HL-60 (cell line): ENCODE measurements around the gene DENND4A.

Experiments used
- DNase-seq, 2 experiments: peaks; one replicate each; pipeline ENCODE4 v3.0.0-alpha.2; 2010 to 2020; ENCODE audit warnings: low read depth in 1 of 2, low spot score in 1 of 2
- H3K27ac ChIP-seq: fragments of 250-450 bp; sonication (Bioruptor Pico); replicated peaks from 2 replicates; pipeline ENCODE4 v1.5.1; 2020; ENCODE audit warnings: mild to moderate bottlenecking, moderate library complexity
- H3K27me3 ChIP-seq: fragments of 250-450 bp; sonication (Bioruptor Pico); 2 replicates; pipeline ENCODE4 v1.5.1; 2021; ENCODE audit warnings: mild to moderate bottlenecking, moderate library complexity; ENCODE audit not compliant: insufficient read depth, poor library complexity, severe bottlenecking
- H3K4me3 ChIP-seq: replicated peaks from 2 replicates; pipeline ENCODE4 v1.5.1; 2011; ENCODE audit warnings: mild to moderate bottlenecking, control low read depth, low read length; ENCODE audit not compliant: insufficient read depth
- CTCF ChIP-seq: IDR thresholded peaks from one replicate; pipeline ENCODE4 v1.5.1; 2011; ENCODE audit warnings: low read length, control low read depth, inconsistent platforms; ENCODE audit not compliant: insufficient read depth
- GABPA ChIP-seq: IDR thresholded peaks from 2 replicates; pipeline ENCODE4 v1.6.1; 2012; ENCODE audit warnings: low read depth
- POLR2AphosphoS5 ChIP-seq: IDR thresholded peaks from 2 replicates; pipeline ENCODE4 v1.6.1; 2012; ENCODE audit warnings: low read depth
- REST ChIP-seq: IDR thresholded peaks from 2 replicates; pipeline ENCODE4 v1.6.1; 2012; ENCODE audit warnings: low read depth; ENCODE audit not compliant: insufficient replicate concordance
- SPI1 ChIP-seq: IDR thresholded peaks from 2 replicates; pipeline ENCODE4 v1.6.1; 2012; ENCODE audit warnings: low read depth, mild to moderate bottlenecking, borderline replicate concordance

DENND4A gene

DNA sequence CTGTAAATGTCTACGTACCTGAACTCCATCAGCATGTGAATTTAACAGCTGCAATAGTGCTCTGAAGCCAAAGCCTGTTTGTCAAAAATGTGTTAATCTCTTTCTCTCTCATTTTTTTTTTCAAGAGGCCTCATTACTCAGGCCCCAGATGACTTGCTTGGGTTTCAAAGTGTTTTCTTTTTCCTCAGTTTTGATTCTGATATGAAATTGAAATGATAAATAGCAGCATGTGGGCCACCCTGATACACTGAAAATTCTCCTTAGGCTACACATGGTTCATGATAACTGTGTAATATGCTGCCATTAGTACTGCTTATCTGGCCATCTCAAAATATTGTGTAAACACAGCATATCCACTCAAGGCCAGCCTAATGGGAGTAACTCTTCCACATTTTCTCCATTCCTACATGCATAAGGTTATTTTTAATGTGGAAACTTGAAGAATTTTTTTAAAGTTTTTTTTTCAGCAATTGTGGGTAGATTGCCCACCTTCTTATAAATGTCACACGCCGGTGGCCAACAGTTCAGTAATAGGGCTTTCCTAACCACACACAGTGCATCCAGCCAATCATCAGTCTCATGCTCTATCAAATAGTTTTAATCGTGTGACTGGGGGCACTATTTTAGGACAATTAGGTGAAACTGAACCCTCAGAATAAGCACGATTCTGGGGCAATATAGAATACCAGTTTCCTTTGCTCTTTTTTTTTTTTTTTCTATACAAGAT is 13.1 kb upstream of the DENND4A start:
- TF ChIP-seq SPI1 (no peak), REST (no peak), POLR2AphosphoS5 (no peak), CTCF (no peak), GABPA (no peak)
- DNase-seq, result peak in 1 of 2 experiments; percentile 16
- Histone ChIP-seq H3K27ac (peak overlapping the region; percentile 95), H3K4me3 (no peak overlapping the region), H3K27me3 (no peaks in the 10 kb centered on the region)

- DNase-seq, result peak; percentile 86 to 88
- Histone ChIP-seq H3K4me3 (no peak overlapping the region), H3K27me3 (no peaks in the 10 kb centered on the region), H3K27ac (peak overlapping the region; percentile 95)
- TF ChIP-seq POLR2AphosphoS5 (peak; percentile 49; the same call in 1 of the 2 replicates), CTCF (no peak)
Observed at GRCh38 chr15:65804252-65804931, 12.3 kb upstream of the DENND4A start.

DNA sequence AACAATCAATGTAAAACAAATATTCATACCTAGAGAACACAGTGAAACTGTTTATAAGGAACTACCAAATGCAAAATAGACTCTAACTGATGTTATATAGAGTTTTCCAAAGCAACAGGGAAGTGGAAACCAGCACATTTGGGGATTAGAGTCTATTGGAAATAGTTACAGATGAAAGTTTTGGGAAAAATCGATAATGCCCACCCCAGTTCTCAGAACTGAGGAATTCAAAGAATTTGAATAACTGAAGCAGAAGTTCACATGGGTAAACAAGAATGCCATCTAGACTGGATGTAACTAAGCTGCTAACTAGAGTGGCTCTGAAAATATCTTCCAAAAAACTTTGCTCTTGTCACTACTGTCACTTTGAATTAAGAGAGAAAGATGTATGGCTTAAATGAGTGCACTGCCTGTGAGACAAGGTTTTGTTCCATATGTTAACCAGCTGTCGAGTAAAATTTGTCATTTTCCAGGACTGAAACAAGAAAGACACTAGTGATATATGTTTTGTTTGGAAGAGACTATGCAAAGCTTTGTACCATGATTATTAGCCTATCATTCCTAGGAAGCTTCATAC is 9.2 kb upstream of the DENND4A start:
- no peaks in the 10 kb centered on the region for H3K27me3 ChIP-seq
- TF ChIP-seq SPI1 (0 out of 2 replicates have a peak, but pooled peaks have one; percentile 12), GABPA (no peak)
- no peak for DNase-seq
- no peak overlapping the region for H3K4me3 ChIP-seq
- peak overlapping the region; percentile 68 for H3K27ac ChIP-seq

DNA sequence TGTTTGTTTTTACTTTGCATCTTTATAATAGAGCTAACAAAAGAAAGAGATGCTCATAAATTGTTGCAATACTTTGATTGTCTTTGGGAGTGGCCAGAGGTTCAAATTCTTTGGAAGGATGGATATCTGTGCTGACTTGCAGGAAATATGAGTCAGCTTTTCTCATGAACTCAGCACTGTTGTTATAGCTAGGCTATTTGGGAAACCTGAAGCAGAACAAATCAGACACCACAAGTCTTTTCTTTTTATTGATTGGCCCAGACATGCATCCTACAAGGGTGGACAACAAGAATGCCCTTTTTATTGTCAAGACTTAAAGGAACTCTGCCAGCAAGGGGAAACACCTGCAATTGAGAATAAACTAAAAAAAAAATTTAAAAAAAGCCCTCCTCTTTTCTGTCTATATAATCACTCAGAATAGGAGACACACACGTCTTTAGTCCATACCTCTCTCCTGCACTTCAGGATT is 4.6 kb upstream of the DENND4A start:
- Histone ChIP-seq H3K27ac (no peak overlapping the region), H3K4me3 (no peak overlapping the region), H3K27me3 (no peaks in the 10 kb centered on the region)
- no peak for DNase-seq
- TF ChIP-seq SPI1, result no peak
- TF ChIP-seq GABPA, result no peak
- no peak for TF ChIP-seq REST
- no peak for TF ChIP-seq CTCF
- no peak for TF ChIP-seq POLR2AphosphoS5
